GM13976 (cell line): ENCODE measurements around the gene ZFP2.
"Not testable (repeated sequence)": the region's sequence is repeated elsewhere in the genome, so short reads cannot be mapped to it uniquely, and the experiment has no call there.

ENCODE experiments used
- DNase-seq: peaks from one replicate; pipeline ENCODE4 v3.0.0; 2012; ENCODE audit warnings: low spot score
- in situ Hi-C: fragments of 300-500 bp; cut with MboI; formaldehyde crosslinking; loops from one replicate; pipeline ENCODE4 v1.12.0; 2022; ENCODE audit warnings: low sequenced_read_pairs, mixed read lengths, inconsistent platforms; ENCODE audit not compliant: unreplicated experiment
- TF ChIP-seq, protein P1 (sequence below): IDR thresholded peaks from 2 replicates; pipeline ENCODE4 v1.5.1; 2012; ENCODE audit warnings: borderline replicate concordance, mild to moderate bottlenecking; ENCODE audit not compliant: insufficient read depth; ENCODE audit errors: extremely low read depth, missing control alignments, control extremely low read depth

The ZFP2 gene

DNA sequence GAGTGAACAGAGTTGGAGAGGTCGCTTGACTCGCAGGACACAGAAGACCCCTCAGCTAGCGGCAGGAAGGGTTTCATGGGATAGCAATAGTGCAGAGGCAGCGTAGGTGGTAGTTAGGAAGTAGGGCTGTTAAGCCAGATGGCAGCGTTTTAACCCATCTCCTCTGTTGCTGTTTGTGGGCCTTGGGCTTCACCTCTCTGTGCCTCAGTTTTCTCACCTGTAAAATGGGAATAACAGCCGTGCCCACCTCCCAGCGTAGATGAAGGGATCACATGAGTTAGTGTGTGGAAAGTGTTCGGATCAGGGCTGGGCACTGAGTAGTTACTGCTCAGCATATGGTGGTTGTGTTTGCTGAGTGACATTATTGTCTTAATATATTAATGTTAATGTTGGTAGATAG, 34.1 kb upstream of the ZFP2 start:
- in situ Hi-C loops, result no loop called here
- no peak for DNase-seq
- TF ChIP-seq, protein P1, sequence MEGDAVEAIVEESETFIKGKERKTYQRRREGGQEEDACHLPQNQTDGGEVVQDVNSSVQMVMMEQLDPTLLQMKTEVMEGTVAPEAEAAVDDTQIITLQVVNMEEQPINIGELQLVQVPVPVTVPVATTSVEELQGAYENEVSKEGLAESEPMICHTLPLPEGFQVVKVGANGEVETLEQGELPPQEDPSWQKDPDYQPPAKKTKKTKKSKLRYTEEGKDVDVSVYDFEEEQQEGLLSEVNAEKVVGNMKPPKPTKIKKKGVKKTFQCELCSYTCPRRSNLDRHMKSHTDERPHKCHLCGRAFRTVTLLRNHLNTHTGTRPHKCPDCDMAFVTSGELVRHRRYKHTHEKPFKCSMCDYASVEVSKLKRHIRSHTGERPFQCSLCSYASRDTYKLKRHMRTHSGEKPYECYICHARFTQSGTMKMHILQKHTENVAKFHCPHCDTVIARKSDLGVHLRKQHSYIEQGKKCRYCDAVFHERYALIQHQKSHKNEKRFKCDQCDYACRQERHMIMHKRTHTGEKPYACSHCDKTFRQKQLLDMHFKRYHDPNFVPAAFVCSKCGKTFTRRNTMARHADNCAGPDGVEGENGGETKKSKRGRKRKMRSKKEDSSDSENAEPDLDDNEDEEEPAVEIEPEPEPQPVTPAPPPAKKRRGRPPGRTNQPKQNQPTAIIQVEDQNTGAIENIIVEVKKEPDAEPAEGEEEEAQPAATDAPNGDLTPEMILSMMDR, result no peak

DNA sequence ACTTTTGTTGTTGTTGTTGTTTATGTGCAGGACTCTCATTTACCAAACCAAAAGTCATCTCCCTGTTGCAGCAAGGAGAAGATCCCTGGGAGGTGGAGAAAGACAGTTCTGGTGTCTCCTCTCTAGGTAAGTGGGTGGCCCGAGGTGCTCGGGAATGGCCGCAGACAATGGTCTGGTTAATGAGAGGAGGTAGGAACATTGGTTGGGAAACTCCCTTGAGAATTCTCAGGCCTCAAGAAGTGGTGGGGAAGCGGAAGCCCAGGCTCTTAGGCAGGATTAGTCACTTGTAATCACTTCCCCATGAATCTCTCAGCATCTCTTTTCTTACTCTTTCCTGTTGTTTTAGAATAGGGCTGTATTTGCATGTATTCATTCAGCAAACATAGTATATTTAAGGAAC, 28.8 kb upstream of the ZFP2 start:
- TF ChIP-seq, protein P1, result no peak
- DNase-seq, result no peak
- in situ Hi-C loops, result no loop called here

DNA sequence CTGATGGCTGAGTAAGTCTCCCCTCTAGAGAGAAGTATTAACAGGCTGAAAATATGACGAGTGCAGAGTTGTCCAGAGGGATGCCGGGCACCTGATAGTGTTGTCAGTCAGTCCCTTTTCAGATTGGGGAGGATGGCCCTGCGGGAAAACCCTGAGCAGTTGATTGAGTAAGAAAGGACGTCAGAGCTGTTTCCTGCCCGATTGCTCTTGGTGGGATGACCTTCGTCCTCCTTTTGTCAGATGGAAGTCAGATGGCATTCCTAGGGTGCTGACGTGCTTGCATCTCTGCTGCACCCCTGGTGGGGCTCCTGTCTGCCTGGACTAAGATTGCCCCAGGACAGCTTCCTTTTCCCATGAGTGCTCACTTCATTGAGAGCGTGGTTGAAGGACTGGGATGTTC, 26.1 kb upstream of the ZFP2 start:
- DNase-seq, result no peak
- in situ Hi-C loops, result no loop called here
- TF ChIP-seq, protein P1, result no peak

DNA sequence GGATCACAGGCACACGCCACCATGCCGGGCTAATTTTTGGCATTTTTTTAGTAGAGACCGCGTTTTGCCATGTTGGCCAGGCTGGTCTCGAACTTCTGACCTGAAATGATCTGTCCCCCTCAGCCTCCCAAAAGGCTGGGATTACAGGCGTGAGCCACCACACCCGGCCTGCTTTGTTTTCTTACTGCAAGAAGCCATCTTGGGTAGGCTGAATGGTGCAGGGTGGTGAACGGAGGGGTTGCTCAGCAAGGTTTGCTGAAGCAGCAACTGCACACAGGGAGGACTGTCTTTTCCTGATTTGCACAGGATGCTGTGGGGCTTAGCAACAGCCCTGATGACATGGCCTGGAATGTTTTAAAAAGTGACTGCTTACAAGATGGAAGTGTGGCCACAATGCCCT, 25.3 kb upstream of the ZFP2 start:
- TF ChIP-seq, protein P1, result no peak
- no peak for DNase-seq
- in situ Hi-C loops, result no loop called here

DNA sequence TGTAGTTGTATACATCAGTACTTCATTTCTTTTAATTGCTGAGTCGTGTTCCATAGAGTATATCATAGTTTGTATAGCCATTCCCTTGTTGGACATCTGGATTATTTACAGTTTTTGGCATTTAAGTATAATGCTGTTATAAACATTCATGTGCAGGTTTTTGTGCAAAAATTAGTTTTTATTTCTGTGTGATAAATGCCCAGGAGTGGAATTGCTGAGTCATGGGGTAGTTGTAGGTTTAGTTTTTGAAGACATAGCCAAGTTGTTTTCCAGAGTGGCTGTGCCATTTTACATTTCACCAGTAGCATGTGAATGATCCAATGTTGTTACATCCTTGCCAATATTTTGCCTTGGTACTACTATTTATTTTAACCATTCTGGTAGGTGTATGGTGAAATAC, 23.4 kb upstream of the ZFP2 start:
- in situ Hi-C loops, result no loop called here
- DNase-seq, result no peak
- TF ChIP-seq, protein P1, result no peak

DNA sequence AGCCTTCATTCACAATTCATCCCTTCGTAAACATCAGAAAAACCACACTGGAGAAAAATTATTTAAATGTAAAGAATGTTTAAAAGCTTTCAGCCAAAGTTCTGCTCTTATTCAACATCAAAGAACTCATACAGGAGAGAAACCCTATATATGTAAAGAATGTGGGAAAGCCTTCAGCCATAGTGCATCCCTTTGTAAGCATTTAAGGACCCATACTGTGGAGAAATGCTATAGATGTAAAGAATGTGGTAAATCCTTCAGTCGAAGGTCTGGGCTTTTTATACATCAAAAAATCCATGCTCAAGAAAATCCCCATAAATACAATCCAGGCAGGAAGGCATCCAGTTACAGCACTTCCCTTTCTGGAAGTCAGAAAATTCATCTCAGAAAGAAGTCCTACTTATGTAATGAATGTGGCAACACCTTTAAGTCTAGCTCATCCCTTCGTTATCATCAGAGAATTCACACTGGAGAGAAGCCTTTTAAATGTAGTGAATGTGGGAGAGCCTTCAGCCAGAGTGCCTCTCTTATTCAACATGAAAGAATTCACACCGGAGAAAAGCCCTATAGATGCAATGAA, 12.5 kb upstream of the ZFP2 start:
- DNase-seq, in situ Hi-C loops: not testable (repeated sequence)

DNA sequence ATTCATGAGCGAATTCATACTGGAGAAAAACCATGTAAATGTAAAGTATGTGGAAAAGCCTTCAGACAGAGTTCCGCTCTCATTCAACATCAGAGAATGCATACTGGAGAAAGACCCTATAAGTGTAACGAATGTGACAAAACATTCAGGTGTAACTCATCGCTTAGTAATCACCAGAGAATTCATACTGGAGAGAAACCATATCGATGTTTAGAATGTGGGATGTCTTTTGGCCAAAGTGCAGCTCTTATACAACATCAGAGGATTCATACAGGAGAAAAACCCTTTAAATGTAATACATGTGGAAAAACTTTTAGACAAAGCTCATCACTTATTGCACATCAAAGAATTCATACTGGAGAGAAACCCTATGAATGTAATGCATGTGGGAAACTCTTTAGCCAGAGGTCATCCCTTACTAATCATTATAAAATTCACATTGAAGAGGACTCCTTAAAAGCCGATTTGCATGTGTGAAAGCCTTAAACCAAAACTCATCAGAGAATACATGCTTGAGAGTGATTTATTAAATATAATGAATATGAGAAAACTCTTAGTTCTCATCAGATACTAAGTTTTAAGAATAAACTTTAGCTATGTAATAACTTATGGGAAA, 11.8 kb upstream of the ZFP2 start:
- no peak for DNase-seq
- TF ChIP-seq, protein P1, result no peak
- in situ Hi-C loops, result no loop called here
